ENCODE results near the gene CRTC1.
A peak's percentile ranks its signal among the peaks of the same experiment; 100 is the strongest.
"Not testable (repeated sequence)": the region's sequence is repeated elsewhere in the genome, so short reads cannot be mapped to it uniquely, and the experiment has no call there.

CRTC1 gene

GRCh38 chr19:18809149-18809868 is 125.8 kb downstream of the CRTC1 start:
- DNase-seq, result no peak

GRCh38 chr19:18811638-18812037 is 128.2 kb downstream of the CRTC1 start:
- DNase-seq, result not testable (repeated sequence)

GRCh38 chr19:18814063-18814462 is 130.6 kb downstream of the CRTC1 start:
- DNase-seq, result no peak

- DNase-seq, result no peak
These were observed 132.2 kb downstream of the CRTC1 start for GRCh38 chr19:18815673-18816072.

- DNase-seq, result not testable (repeated sequence)
These were observed 133.2 kb downstream of the CRTC1 start for GRCh38 chr19:18816645-18817044.

GRCh38 chr19:18817574-18817973 is 134.1 kb downstream of the CRTC1 start:
- DNase-seq, result no peak

GRCh38 chr19:18828786-18829185 is 145.3 kb downstream of the CRTC1 start:
- no peak for DNase-seq

- DNase-seq, result no peak
These were observed 147.0 kb downstream of the CRTC1 start for GRCh38 chr19:18830488-18830887.

GRCh38 chr19:18831524-18832305 is 148.2 kb downstream of the CRTC1 start, which contains the start of gene UPF1:
Gene UPF1, plus strand, starts transcription at chr19:18831959. Its CDS starts 251 bp downstream, at chr19:18832210.
- DNase-seq, result peak; percentile 97 to 98
